OCI-M1 (cell line): ENCODE measurements around the gene MAPK9.

Source experiments
- DNase-seq: peaks from one replicate; lab custom pipeline; 2025; lab: John Stamatoyannopoulos, UW

Gene MAPK9

GRCh38 chr5:180294913-180295555 is 3.2 kb upstream of the MAPK9 start:
- DNase-seq = no peak

GRCh38 chr5:180294411-180294810 is 2.5 kb upstream of the MAPK9 start:
- DNase-seq = no peak

GRCh38 chr5:180291234-180291940 is 496 bp downstream of the MAPK9 start:
- DNase-seq = peak; percentile 56

- DNase-seq = no peak
Observed at GRCh38 chr5:180290568-180291233, 1.2 kb downstream of the MAPK9 start.

GRCh38 chr5:180289966-180290365 is 1.9 kb downstream of the MAPK9 start:
- no peak for DNase-seq

DNA sequence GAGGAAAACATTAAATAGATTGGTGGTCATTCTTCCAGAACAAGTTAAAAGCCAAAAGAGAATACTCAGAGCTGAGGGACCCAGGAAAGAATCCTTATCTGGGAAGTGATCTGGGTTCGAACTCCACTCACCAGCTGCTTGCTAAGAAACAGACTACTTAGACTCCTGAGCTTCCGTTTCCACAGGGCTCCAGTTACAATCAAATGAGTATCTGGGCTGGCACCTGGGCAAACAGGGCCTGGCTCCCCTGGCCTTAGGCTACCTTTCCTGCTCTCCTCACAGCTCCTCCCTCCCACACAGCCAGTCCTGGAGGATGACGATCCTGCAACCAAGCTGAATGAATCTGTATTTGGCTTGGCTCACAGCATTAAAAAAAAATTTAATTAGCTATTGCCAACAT is 2.5 kb downstream of the MAPK9 start:
- no peak for DNase-seq

- DNase-seq = no peak
Observed at GRCh38 chr5:180287868-180288267, 4.0 kb downstream of the MAPK9 start.

DNA sequence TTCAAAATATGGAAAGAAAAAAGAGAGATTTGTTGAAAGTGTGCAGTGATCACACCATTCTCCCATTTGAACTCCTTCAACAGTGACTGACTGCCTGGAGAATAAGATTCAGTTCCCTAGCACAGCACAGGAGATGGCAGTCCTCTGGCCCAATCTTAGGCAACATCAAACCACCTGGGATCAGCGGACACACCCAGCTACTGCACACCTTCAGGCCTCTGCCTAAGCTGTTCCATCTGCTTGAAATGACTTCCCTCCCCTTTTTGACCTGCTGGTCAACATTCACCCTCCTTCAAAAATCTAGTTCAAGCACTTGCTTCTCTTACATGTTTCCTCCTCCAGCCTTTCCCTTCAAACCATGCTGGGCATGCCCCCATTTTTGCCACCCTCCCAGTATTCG is 4.5 kb downstream of the MAPK9 start:
- DNase-seq = no peak

DNA sequence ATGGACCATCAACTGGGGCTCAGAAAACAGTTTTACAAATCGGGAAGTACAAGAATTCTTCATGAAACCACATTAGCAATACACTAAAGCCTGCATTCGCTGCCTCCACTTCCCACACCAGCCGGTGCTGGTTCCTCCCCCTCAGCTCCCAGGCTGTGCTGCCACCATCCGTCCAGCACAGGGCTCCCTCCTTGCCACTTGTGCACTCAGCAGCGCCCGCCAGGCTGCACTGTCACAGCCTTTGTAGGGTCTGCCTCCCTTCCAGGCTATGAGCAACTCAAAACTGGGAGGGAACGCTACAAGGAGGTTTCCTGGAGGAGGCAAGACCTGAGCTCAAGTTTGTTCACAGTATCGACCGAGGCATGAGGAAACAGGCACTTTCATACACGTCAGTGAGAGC is 7.7 kb downstream of the MAPK9 start:
- DNase-seq = no peak

DNA sequence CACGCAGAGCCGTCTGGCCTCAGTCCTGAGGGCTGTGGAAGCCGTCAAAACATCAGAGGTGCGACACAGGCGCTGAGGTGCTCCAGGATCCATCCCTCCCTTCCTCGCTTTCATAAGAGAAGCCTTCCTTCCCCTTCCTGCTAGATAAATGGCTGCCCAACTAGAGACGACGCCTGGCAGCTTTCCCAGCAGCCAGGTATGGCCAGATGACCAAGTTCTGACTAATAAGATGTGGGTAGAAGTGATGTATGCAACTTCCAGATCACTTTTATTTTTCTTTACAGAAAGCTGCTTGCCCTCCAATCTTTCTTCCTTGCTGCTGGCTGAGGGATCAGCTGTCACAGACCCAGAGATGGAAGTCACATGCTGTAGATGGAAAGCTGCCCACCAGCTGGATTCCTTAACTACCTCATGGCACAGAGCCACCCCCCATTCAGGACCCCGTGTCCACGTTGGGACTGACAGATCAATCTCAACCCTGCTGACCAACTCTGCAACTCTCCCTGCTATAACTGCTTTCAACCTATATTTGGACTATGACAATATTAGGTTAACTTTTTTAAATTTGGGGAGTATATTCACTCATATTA is 8.8 kb downstream of the MAPK9 start:
- no peak for DNase-seq

DNA sequence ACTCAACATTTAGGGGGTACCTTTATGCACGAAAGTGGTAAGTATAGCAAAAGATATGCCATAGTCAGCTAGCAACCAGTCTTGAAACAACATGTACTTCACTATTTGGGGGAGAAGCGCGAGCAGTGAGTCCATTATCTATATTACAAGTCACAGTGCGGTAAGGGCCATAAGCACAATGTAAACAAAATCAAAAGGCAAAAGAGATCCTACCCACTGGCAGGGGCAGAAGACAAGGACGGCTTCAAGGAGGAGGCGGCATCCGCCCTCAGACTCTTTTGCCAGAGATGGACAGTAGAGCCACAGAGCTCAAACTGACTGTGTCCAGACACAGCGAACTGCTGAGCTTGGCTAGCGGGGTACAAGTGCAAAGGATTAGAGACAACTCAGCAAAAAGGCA is 9.6 kb downstream of the MAPK9 start:
- no peak for DNase-seq

DNA sequence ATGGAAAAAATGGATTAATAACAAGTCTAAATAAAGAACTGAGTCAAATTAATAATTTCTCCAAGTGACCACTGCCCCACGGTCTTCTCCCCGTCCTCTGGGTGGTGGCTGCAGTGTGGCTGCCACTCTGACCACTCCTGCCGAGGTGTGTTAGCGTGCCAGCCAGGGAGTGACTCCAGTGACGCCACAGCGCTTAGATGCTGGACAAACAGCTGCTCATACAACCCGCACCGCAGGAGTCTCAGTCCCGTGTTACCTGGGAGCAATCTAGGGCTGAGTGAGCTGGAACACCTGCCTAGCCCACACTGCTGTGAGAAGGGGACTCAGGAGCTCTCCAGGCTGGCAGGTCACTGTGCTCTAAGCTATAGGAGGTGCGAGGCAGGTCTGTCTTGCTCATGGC is 10.2 kb downstream of the MAPK9 start:
- no peak for DNase-seq

- no peak for DNase-seq
Observed at GRCh38 chr5:180274695-180275094, 17.2 kb downstream of the MAPK9 start.

- DNase-seq = peak; percentile 17
Observed at GRCh38 chr5:180271221-180271620, 20.7 kb downstream of the MAPK9 start.

DNA sequence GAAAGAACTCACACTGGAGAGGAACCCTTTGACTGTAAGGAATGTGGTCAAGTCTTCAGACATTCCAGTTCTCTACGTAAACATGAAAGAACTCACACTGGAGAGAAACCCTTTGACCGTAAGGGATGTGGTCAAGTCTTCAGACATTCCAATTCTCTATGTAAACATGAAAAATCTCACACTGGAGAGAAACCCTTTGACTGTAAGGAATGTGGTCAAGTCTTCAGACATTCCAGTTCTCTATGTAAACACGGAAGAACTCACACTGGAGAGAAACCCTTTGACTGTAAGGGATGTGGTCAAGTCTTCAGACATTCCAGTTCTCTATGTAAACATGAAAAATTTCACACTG is 32.6 kb downstream of the MAPK9 start:
- peak; percentile 3 for DNase-seq

DNA sequence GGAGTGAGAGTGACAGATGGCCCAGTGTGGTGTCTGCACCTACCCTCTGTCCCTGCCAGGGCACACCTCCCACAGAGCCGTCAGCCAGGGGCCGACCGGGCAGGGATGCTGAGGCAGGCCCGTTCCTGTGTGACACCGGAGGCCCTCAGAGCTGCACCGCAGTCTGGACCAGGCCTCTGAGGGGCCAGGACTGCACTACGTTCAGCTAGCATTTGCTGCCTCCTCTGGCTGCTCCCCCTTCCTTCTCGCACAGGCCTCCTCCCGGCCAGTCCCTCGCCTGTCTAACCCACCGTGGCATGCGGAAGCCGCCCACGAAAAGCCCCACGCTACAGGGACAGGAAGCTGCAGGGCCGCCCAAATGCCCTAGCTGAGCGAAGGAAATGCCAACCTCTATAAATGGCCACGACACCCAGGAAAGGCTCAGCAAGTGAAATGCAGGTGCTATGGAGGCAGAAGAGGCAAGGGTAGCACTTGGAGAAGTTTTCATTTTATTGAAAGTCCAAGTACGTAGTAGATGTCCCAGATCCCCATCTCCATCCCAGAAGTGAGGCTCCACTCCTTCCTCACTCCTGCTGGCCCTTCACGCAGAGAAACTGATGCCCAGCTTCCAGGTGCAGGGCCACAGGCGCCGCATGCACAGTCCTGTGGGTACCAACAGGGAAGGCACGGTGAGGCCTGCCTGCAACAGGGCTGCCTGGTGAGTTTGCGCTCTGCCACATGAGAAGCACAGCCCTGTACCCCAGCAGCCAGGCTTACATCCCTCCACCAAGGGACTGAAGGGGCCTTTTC is 38.7 kb downstream of the MAPK9 start:
- no peak for DNase-seq

- DNase-seq = no peak
Observed at GRCh38 chr5:180251887-180252286, 40.0 kb downstream of the MAPK9 start.

DNA sequence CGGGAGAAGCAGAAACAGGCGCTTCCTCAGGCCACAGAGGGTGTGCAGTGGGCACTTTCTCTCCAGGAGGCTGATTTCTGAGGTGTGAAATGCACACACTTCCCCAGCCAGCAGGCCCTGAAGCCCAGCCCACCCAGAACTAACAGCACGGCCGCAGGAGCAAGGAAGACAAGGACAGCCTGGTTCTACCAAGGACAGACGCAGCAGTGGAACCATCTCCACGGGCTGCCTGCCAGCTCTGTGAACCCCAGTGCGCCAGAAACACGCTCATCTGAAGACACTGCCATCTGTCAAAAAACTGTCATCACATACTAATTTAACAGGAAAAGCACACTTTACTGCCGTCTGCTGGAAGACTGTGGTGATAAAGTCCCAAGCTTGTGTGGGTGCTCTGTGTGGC is 40.7 kb downstream of the MAPK9 start:
- DNase-seq = no peak

DNA sequence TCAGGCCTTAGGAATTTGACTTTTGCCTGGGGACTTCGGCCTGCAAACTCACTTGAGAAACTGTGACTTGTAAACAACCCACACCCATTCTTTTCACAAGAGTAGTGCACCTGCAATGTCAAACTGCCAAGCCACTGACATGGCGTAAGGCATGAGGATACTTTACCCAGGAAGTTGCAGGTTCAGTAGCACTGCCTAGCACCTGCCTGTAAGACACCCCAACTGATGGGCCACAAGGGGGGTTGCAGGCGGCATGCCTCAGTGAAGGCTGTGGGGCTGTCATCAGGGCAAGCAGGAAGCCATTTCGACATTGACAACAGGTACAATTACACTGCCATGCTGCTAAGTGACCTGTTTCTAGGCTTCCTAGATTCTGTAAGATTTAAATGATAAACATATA is 41.6 kb downstream of the MAPK9 start:
- no peak for DNase-seq

- DNase-seq = no peak
Observed at GRCh38 chr5:180241600-180241999, 50.3 kb downstream of the MAPK9 start.

DNA sequence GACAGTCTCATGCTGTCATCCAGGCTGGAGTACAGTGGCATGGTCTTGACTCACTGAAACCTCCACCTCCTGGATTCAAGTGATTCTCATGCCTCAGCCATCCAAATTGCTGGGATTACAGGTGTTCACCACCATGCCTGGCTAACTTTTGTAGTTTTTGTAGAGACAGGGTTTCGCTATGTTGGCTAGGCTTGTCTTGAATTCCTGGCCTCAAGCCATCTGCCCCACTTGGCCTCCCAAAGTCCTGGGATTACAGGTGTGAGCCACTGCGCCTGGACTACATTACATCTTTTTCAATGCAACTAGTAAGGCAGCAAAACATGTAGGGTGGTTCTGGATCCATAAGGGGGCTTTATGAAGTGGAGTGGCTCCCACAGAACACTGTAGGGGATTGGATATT is 53.3 kb downstream of the MAPK9 start:
- DNase-seq = no peak

DNA sequence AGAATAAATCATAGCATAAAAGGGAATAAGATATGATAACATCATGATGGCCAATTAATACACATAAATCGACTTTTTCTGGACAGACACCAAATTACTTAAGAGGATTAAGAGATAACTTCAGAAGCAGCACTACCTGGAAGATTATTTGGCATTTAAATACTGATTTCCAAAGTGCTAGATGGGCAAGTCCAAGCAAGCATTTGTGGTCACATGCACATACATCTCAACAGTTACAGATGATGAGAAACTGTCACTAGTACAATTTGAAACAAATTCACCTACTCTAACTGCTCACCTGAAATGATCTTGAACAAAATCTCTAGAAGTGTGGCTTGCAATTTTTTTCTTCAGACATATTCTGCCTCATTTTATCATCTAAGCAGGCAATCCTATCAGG is 56.0 kb downstream of the MAPK9 start:
- no peak for DNase-seq
